PC-3 (cell line): ENCODE measurements around the gene HMOX2. TPM values are rescaled to one million over a fixed set of nuclear protein-coding genes. Genes with fewer than 3 reads are reported as not detected.

Source experiments
- ATAC-seq: fragments of 200-7000 bp; cut with Tn5 transposase; 2 replicates; pipeline ENCODE4 v1.9.1; 2020; ENCODE audit warnings: mild to moderate bottlenecking, moderate library complexity
- BruUV-seq: library from RNA; stranded (reverse); fragments of 400-500 nt; replicated peaks from 2 replicates; lab custom pipeline; 2021; lab: Mats Ljungman, UMichigan
- CTCF ChIA-PET: fragments of 300-600 bp; sonication (Branson Sonifier 250); formaldehyde crosslinking; loops from one replicate; lab custom pipeline; 2022; ENCODE audit warnings: antibody characterized with exemption; lab: Charles Lee
- POLR2A ChIA-PET: fragments of 300-600 bp; sonication (Branson Sonifier 250); formaldehyde crosslinking; loops from one replicate; lab custom pipeline; 2022; ENCODE audit warnings: antibody characterized with exemption; ENCODE audit not compliant: unreplicated experiment; lab: Charles Lee
- DNase-seq: peaks from one replicate; pipeline ENCODE4 v3.0.0-alpha.2; 2015
- H2AFZ ChIP-seq: fragments of 300-600 bp; sonication (generic); 2 replicates; pipeline ENCODE4 v1.6.0; 2016; ENCODE audit warnings: antibody characterized with exemption, low read length
- H3F3A ChIP-seq: fragments of 300-600 bp; sonication (generic); one replicate; pipeline ENCODE4 v1.6.0; 2017; ENCODE audit warnings: antibody characterized with exemption, low read length, control low read depth, mild to moderate bottlenecking; ENCODE audit not compliant: unreplicated experiment
- H3K27ac ChIP-seq: fragments of 300-600 bp; sonication (generic); 2 replicates; pipeline ENCODE4 v1.5.1; 2016; ENCODE audit warnings: mild to moderate bottlenecking, low read length
- H3K27me3 ChIP-seq: fragments of 300-600 bp; sonication (generic); 2 replicates; pipeline ENCODE4 v1.6.1; 2016; ENCODE audit warnings: low read length, mixed read lengths
- H3K36me3 ChIP-seq: fragments of 300-600 bp; sonication (generic); 2 replicates; pipeline ENCODE4 v1.6.1; 2016; ENCODE audit warnings: low read depth, mixed run types, low read length, mixed read lengths
- H3K4me1 ChIP-seq: fragments of 300-600 bp; sonication (generic); 2 replicates; pipeline ENCODE4 v1.5.1; 2016; ENCODE audit warnings: low read length; ENCODE audit not compliant: insufficient read depth
- H3K4me2 ChIP-seq: fragments of 300-600 bp; sonication (generic); 2 replicates; pipeline ENCODE4 v1.6.0; 2016; ENCODE audit warnings: low read length
- H3K4me3 ChIP-seq: fragments of 300-600 bp; sonication (generic); 2 replicates; pipeline ENCODE4 v1.5.1; 2016; ENCODE audit warnings: mild to moderate bottlenecking, low read length, mixed read lengths
- H3K79me2 ChIP-seq: fragments of 300-600 bp; sonication (generic); 2 replicates; pipeline ENCODE4 v1.6.1; 2017; ENCODE audit warnings: low read length, mixed read lengths
- H3K9ac ChIP-seq: fragments of 300-600 bp; sonication (generic); 2 replicates; pipeline ENCODE4 v1.6.0; 2016; ENCODE audit warnings: mild to moderate bottlenecking, low read length
- H3K9me2 ChIP-seq: fragments of 300-600 bp; sonication (generic); replicated peaks from 2 replicates; pipeline ENCODE4 v1.6.1; 2016; ENCODE audit warnings: mixed run types, low read length, mixed read lengths
- H3K9me3 ChIP-seq: fragments of 300-600 bp; sonication (generic); 2 replicates; pipeline ENCODE4 v1.6.1; 2016; ENCODE audit warnings: low read length, mixed read lengths
- H4K20me1 ChIP-seq: fragments of 300-600 bp; sonication (generic); 2 replicates; pipeline ENCODE4 v1.6.1; 2016; ENCODE audit warnings: low read length, mixed read lengths
- EZH2 ChIP-seq: fragments of 300-600 bp; sonication (generic); IDR thresholded peaks from one replicate; pipeline ENCODE4 v1.6.1; 2017; ENCODE audit warnings: antibody characterized with exemption, mild to moderate bottlenecking, low read length; ENCODE audit not compliant: unreplicated experiment
- EZH2phosphoT487 ChIP-seq: fragments of 300-600 bp; sonication (generic); IDR thresholded peaks from 2 replicates; pipeline ENCODE4 v1.6.1; 2018; ENCODE audit warnings: mild to moderate bottlenecking, antibody characterized with exemption, low read length, borderline replicate concordance
- intact Hi-C: fragments of 100-400 bp; cut with micrococcal nuclease; formaldehyde crosslinking; loops from 2 replicates; pipeline ENCODE4 v1.9.0; 2023
- total RNA-seq: library from RNA; depleted of rRNA; stranded (reverse); fragments of >200 nt; gene quantifications from 2 replicates; pipeline ENCODE4 v1.2.3, GENCODE V29; 2014
- TF ChIP-seq, protein P1 (sequence below): fragments of 300-600 bp; sonication (generic); conservative IDR thresholded peaks from 2 replicates; pipeline ENCODE4 v1.5.1; 2017; ENCODE audit warnings: antibody characterized with exemption, low read depth, mild to moderate bottlenecking, low read length

HMOX2 gene
- total RNA-seq, 1 experiment from 2014 or later: 86.9 TPM

DNA sequence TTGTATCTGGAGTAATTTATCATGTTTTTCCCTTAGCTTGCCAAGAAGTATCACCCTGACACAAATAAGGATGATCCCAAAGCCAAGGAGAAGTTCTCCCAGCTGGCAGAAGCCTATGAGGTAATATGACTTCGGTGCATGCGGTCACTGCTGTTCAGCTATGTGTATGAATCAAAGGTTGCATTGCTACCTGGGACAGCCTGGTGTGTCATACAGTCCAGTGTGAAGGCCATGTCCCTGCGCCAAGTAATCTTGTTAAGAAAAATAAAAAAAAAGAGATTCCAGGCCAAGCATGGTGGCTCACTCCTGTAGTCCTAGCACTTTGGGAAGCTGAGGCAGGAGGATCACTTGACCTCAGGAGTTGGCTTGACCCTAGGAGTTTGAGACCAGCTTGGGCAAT lies 38.8 kb upstream of the HMOX2 start:
- no peaks in the 10 kb centered on the region for H3F3A ChIP-seq
- no peak overlapping the region for H3K27ac ChIP-seq
- H3K79me2 ChIP-seq: peaks cover 21% of the 10 kb centered on the region; the same call in 1 of the 2 replicates
- ChIA-PET CTCF (no interaction called here), POLR2A (no interaction called here)
- H3K36me3 ChIP-seq: peaks cover 46% of the 10 kb centered on the region
- no peak overlapping the region for H2AFZ ChIP-seq
- BruUV-seq: no TSS peak
- H3K27me3 ChIP-seq: no peaks in the 10 kb centered on the region
- no peaks in the 10 kb centered on the region for H3K9me2 ChIP-seq
- no peaks in the 10 kb centered on the region for H4K20me1 ChIP-seq
- no peaks in the 10 kb centered on the region for H3K9me3 ChIP-seq
- no peak overlapping the region for H3K9ac ChIP-seq
- ATAC-seq: no peak
- no peak overlapping the region for H3K4me3 ChIP-seq
- intact Hi-C loops: no loop called here
- H3K4me2 ChIP-seq: no peak overlapping the region
- H3K4me1 ChIP-seq: no peaks in the 10 kb centered on the region
- TF ChIP-seq EZH2 (no peak), EZH2phosphoT487 (no peak)
- TF ChIP-seq, protein P1, sequence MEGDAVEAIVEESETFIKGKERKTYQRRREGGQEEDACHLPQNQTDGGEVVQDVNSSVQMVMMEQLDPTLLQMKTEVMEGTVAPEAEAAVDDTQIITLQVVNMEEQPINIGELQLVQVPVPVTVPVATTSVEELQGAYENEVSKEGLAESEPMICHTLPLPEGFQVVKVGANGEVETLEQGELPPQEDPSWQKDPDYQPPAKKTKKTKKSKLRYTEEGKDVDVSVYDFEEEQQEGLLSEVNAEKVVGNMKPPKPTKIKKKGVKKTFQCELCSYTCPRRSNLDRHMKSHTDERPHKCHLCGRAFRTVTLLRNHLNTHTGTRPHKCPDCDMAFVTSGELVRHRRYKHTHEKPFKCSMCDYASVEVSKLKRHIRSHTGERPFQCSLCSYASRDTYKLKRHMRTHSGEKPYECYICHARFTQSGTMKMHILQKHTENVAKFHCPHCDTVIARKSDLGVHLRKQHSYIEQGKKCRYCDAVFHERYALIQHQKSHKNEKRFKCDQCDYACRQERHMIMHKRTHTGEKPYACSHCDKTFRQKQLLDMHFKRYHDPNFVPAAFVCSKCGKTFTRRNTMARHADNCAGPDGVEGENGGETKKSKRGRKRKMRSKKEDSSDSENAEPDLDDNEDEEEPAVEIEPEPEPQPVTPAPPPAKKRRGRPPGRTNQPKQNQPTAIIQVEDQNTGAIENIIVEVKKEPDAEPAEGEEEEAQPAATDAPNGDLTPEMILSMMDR: no peak
- DNase-seq: no peak

DNA sequence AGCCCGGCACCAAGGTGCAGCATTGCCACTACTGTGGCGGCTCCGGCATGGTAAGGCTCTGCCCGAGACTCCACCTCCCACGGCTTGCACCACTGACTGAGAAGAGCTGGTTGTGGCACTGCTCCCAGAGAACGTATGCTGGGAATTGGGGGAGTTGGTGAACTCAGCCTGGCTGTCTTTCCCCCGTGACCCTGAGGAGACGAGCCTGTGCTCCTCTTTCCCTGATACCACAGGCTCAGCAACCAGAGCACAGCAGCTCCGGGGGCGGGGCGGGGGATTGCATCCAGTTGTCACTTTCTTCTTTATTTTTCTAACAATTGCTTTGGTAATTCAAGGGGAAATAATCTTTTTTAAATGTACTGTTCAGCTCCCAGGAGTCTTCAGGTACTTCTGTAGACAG lies 33.8 kb upstream of the HMOX2 start:
- H3K36me3 ChIP-seq: peaks cover 40% of the 10 kb centered on the region
- no peak for ATAC-seq
- intact Hi-C loops: no loop called here
- no peak overlapping the region for H3K4me2 ChIP-seq
- H3K9ac ChIP-seq: no peak overlapping the region
- no peaks in the 10 kb centered on the region for H4K20me1 ChIP-seq
- H3K9me2 ChIP-seq: no peaks in the 10 kb centered on the region
- no peaks in the 10 kb centered on the region for H3K27me3 ChIP-seq
- H3F3A ChIP-seq: no peaks in the 10 kb centered on the region
- no peak for TF ChIP-seq EZH2
- TF ChIP-seq, protein P1: no peak
- H3K4me3 ChIP-seq: no peak overlapping the region
- CTCF ChIA-PET: no interaction called here
- no peaks in the 10 kb centered on the region for H3K79me2 ChIP-seq
- no peak overlapping the region for H2AFZ ChIP-seq
- no peak for DNase-seq
- POLR2A ChIA-PET: no interaction called here
- no peak overlapping the region for H3K27ac ChIP-seq
- H3K9me3 ChIP-seq: no peaks in the 10 kb centered on the region
- no peaks in the 10 kb centered on the region for H3K4me1 ChIP-seq
- BruUV-seq: no TSS peak

DNA sequence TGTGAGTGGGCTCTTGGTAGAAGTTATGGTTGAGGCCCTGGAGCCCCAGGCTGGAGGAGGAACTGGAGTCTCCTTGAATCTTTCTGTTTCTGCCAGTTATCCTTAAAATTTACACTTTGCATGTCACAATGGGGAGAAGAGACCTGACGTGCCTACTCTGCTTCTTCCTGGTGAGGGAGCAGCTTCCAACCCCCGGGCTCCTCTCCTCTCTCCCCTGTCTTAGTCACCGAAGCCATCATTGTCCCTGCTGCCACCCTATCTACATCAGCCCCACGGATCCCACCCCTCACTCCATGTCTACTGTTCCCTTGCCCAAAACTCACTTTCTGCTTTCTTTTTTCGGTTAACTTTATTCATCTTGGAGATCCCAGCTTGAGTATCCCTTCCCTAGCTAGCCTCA lies 32.9 kb upstream of the HMOX2 start:
- H3K27ac ChIP-seq: no peak overlapping the region
- intact Hi-C loops: no loop called here
- CTCF ChIA-PET: no interaction called here
- H3K4me1 ChIP-seq: no peaks in the 10 kb centered on the region
- no peak for ATAC-seq
- DNase-seq: no peak
- H4K20me1 ChIP-seq: no peaks in the 10 kb centered on the region
- H3K9ac ChIP-seq: no peak overlapping the region
- H2AFZ ChIP-seq: no peak overlapping the region
- H3F3A ChIP-seq: no peaks in the 10 kb centered on the region
- H3K9me3 ChIP-seq: no peaks in the 10 kb centered on the region
- POLR2A ChIA-PET: no interaction called here
- H3K36me3 ChIP-seq: peaks cover 37% of the 10 kb centered on the region
- no peaks in the 10 kb centered on the region for H3K9me2 ChIP-seq
- H3K27me3 ChIP-seq: no peaks in the 10 kb centered on the region
- H3K4me3 ChIP-seq: no peak overlapping the region
- no peaks in the 10 kb centered on the region for H3K79me2 ChIP-seq
- no peak overlapping the region for H3K4me2 ChIP-seq
- BruUV-seq: no TSS peak
- TF ChIP-seq EZH2 (no peak), EZH2phosphoT487 (no peak)
- TF ChIP-seq, protein P1: no peak
